ENCODE data around the gene AJAP1.

The AJAP1 gene

DNA sequence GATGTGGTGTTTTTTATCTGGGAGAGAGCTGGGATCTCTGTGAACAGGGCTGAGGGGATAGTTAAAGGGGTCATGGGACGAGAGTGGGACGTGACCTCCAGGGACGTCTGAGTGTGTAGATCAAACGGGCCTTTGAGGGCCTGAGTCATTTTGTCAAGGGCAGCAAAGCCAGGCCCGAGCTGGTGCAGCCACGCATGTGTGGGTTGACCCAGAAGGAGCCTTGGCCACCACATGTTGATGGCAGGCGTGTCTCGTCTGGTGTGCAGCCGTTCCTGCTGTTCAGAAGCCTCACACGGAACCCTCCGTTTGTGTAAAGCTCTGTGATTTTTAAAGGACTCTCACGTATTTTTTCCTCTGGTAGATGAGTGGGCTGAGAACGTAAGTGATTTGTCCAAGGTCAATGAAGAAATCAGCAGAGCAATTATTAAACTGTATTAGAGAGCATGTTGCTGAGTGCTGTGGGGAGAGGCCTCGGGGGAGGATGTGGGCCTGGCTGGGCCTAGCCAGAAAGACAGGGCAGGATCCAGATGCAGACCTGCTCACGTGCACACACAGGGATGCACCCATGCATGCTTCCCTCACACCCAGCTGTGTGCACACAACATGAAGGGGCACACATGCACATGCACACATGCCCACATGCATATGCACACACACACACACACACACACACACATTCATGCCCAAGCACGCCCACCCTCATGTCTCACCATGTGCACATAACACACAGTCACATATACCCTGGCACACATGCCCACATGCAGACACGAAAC lies 89.8 kb downstream of the AJAP1 start:
- no peak for DNase-seq

DNA sequence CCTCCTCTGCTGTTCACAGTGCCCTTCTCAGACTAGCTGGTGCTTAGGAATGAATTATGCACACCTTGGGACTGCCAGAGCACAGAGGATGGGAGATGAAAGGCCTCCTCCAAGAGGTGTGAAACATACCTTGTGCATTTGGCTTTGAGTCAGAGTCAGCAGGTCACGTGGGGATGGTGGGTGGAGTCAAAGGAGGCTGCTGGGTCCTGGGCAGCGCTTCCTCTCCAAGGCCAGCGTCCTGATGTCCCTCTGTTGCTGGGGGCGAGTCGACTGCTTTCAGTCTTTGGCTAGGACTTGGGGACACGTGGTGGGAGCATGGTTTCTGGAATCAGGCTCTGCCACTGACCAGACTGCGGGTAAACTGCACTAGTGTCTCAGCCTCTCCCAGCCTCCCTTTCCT lies 91.2 kb downstream of the AJAP1 start:
- no peak for DNase-seq

DNA sequence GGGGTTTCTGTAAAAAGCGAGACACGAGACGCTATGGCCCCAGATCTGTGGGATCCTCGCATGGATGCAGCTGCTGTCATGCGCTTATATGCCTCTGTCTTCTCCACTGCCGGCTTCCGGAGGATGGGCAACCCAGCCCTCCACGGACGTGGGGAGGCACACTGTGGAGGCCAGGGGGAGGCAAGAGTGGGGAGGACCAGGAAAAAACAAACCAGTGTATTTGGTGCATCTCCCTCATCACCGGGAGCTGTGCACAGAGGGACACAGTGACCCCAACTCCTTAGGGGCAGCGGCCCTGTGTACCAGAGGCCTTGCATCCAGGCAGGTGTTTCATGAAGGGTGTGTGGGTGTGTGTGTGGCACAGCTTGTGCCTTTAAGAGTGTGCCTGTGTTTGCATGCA lies 95.0 kb downstream of the AJAP1 start:
- DNase-seq: no peak

DNA sequence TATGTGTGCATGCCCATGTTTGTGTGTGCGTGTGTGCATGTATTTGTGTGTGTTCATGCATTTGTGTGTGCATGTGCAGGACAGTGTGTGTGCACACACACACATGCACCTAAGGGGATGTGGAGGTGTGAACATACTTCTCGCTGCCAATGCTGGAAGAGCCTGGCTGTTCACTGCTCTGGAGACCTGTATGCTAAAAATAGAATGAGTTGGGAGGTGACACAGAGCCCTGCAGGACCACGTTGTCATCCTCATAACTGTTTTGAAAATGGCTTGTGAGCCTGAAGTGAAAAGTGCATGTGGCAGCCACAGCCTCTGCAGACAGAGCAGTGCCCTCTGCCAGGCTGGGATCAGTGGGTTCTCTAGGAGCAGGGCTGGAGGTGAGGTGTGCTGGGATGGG lies 95.8 kb downstream of the AJAP1 start:
- DNase-seq: no peak

DNA sequence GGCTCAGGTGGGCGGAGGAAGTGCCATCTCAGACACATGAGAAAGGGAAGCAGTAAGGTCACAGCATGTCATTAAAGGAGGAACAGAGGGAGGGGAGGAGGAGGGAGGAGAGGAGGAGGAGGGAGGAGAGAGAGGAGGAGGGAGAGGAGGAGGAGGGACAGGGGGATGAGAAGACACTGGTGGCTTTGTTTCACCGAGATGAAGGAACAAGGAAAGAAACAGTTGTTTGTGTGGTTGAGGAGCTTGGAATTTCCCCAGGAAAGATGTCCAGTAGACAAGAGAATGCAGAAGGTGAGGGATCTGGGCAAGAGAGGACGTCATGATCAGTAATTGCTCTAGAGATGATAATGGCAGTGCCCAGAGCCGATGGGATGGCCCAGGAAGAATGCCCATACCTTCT lies 97.7 kb downstream of the AJAP1 start:
- no peak for DNase-seq

DNA sequence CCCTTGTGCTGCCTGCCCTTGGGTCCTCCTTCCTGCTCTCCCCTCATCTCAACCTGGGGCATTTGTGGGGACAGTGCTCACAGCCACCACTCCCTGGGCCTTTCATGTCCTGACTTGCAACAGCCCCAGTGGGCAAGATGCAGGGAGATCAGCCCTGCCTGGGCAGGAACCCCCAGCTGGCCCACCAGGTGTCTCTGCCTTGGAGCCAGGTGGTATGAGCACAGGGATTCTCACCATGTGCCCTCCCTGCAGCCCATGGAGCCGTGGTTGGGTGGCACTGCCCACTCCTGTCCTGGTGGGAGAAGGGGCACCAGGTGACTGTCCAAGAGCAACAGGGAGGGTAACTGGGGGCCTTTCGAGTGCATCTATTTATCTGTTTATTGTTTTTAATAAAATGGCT lies 100.4 kb downstream of the AJAP1 start:
- DNase-seq: no peak

DNA sequence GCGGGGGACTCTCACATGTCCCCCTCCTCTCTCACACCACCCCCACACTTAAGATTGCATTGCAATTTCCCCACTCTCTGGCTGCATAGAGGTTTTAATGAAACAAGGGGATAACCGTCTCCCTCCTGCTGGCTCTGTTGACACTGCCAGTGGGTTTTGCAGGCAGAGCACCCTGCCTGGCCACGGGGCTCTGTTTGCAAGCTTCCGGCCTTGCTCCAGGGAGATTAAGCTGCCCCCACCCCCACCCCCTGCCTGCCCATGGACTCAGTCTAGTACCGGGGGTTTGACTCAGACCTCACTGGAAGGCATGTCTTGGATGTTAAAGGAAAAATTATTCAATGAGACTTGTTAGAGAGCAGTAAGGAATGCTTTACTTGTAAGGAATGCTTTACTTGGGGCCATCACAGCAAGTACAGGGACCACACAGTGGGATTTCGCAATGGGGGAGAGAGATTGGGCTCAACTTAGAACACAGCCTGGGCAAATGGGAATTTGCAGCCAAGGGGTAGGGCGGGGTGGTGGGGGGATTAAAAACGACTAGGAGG lies 101.0 kb downstream of the AJAP1 start:
- no peak for DNase-seq

DNA sequence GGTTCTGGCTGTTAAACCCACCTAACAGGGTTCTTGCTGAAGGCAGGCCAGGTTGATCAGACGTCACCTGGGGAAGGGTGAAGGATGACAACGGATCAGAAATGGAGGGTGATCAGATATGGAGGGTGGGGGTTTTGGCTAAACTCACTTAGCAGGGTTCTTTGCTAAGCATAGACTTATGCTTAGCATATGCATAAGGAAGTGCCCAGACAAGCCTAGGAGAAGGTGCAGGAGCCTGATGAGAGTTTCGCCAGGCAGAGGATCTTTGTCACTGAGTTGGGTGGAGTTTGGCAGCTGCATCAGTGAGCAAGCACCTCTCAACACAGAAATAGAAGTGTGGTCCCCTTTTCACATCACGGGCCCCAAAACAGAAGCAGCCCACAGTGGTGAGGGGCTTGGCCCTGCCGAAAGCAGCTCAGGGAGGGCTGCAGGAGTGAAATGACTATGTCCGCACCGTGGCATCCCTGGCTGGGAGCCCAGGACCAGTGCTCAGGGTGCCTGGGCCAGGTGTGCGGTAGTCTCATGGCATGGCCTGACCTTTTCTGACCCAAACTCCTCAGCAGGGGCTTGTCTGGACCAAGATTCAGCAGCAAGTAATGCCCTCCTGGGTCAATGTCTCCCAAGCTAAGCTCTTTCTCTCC lies 101.6 kb downstream of the AJAP1 start:
- no peak for DNase-seq

DNA sequence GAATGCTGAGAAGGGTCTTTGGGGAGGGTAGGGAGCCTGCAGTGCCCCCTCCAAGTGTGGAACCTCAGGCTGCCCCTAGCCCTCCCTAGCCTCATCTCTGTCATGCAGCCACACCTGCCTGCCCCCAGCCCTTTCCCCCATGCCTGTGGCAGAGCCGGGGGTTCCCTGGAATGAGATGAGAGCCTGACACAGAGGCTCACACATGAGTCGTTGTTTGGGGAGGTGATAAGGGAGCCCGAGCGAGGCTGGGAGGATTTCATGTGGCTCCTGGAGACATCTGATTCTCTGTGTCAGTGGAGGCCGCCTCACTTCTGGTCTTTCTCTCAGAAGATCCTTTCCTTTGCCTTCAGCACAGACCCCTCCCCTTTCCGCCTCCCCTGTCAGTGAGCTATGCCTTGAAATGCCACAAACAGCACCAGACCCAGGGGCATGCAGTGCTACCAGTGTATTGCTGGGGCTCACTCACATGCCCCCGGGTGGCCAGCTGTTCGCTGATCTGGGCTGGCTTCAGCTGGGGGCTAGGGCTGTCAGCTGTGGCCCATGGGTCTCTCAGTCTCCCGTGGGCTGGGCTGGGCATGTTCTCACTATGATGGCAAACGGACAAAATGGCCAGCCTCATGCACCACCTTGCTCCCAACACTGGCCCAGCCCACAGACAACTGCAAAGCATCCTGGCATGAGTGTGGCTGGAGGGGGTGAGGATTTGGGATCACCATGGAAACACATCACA lies 102.6 kb downstream of the AJAP1 start:
- DNase-seq: no peak

DNA sequence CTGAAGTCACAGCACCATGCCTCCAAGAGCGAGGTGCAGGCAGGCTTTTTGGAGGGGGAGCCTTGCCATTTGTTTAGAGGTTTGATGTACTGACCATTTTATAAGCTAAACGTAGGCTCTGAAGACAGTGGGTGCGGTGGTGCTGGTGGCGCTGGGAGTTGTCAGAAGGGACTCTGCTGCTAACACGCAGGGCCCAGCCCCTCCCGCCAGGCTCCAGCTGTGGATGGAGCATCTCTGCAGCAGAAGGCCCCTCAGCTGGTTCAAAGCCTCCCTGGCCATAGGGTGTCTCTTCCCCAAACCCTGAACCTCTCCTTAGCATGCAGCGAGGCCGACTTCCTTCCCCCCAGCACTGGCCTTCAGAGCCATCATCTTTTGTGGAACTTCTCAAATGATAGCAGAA lies 105.3 kb downstream of the AJAP1 start:
- DNase-seq: no peak

DNA sequence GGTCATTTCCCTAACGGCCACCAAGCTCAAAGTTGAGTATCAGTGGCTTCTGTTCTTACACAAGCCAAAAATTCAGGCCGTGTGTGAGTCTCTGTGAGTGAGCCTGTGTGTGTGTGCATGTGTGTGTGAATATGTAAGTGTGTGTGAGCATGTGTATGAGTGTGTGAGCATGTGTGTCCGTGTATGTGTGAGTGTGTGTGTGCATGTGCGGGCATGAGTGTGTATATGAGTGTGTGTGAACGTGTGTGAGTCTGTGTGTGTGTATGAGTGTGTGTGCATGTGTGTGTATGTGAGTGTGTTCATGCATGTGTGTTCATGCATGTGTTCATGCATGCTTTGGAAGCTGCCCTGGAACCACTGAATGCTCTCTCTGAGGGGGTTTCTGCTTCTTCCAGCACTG lies 105.7 kb downstream of the AJAP1 start:
- DNase-seq: no peak

DNA sequence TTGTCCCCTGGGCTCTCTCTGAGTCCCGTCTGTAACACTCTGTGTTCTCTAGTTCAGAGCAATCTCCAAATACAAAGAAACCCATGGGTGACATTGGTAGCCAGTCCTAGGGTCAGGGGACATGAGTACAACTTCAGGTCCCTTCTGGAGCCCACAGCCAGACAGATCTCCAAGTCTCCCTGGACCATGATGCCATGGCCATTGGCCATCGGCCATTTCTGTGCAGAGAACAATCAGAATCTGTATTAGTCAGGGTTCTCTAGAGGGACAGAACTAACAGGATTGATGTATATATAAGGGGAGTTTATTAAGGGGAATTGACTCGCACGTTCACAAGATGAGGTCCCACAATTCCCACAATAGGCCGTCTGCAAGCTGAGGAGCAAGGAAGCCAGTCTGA lies 106.9 kb downstream of the AJAP1 start:
- DNase-seq: no peak

DNA sequence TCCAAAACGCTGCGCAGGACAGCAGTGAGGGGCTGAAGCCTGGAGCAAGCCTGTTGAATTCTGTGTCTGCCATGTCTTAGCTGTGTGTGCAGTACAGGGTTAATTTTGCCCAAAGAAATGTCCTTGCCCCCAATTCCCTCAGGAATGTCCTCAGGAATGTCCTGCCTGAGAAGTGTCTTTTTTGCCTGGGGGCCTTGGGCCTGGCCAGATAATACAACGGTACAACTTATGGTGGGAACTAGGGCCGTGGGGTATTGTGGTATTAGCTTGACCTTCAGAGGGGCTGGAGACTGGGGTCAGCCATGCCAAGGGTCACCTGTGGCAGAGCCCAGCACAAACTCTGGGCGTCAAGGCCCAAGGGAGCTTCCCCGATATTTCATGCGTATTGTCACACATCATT lies 107.7 kb downstream of the AJAP1 start:
- DNase-seq: no peak

DNA sequence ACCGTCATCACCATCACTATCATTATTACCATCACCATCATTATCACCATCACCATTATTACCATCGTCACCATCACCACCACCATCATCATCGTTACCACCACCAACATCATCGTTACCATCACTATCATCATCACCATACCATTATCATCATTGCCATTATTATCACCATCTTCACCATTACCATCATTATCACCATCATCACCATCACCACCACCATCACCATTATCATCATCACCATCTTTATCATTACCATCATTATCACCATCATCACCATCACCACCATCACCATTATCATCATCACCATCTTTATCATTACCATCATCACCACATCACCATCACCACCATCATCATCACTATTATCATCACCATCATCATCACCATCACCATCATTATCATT lies 112.9 kb downstream of the AJAP1 start:
- no peak for DNase-seq

DNA sequence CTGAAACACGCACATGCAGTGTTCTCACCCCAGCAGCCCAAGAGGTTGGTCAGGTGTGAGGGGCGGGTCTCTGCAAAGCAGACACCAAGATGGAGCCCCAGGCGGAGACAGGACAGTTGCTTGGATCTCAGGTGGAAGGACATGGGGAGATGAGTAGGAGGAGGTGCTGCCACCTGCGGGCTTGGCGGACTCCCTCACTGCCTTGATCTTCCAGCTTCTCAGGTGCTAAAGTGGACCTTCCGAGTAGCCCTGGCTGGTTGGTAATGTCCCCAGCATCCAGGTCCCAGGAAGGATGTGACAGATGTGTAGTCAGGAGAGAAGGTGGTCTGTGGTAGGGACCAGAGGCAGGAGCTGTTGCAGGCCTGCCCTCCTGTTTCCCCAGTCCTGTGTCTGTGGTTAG lies 114.1 kb downstream of the AJAP1 start:
- DNase-seq: no peak

DNA sequence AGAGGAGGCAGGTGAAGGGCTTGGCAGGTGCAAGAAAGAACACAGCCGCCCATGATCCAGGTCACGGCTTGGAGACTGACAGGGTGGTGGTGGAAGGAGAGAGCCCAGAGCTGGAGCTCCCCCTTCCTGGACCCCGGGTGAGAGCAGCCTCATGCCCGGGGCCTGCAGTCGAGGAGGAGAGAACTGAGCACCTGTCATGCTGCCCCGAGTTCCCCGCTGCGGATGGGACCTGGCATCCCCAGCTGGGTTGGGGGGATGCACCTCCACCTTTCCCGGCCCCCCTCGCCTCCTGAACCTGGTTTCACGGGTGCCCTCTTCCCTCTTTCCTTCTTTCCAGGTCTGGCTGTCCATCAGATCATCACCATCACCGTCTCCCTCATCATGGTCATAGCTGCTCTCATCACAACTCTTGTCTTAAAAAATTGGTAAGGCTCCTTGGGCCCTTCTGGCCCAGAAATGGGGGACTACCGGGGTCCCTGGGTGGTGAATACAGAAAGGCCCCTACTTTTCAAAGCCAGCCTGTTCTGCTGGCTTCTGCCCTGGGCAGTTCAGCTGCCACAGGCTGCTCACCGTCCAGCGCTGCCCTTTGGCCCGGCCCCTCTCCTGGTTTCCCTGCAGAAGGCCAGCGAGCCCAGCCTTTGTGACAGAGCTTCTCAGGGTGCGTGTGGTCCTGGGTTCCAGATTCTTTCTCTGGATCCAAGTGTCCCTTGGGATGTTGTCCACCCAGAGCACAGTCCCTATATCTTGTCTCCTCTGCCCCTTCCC lies 115.3 kb downstream of the AJAP1 start:
- no peak for DNase-seq

DNA sequence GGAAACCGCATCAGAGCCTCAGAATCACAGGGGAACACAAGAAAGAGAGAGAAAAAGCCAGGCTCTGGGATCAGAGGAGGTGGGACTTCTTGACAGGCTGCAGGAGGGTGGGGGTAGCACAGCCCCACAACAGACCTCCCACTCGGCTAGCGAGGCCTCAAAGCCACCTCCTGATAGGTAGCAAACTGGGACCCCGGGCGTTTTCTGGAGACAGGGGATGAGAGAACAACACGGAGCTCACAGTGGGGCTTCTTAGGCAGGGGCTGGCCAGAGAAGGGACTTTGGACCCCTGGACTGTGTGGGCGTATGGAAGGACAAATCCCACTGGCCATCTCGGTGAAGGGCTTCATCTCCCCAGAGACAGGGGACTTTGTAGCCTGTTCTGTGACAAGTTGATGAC lies 116.3 kb downstream of the AJAP1 start:
- no peak for DNase-seq

DNA sequence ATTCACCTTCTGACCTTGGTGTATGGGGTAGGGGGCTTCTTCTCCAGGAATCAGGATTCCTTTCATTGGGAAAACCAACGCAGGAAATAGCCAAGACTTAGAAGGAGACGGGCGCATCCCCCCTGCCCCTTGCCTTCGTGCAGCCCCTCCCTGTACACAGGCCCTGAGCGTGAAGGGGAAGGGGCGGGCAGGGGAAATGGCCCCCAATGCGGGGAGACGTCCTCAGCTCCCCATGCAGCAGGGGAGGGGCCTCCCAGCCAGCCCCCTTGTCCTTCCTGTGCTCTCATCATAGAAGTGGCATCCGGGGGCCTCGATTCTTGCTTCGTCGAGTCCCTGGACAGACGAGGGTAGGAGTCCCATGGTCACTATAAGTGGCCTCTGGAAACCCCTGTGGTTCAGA lies 116.9 kb downstream of the AJAP1 start:
- DNase-seq: no peak

DNA sequence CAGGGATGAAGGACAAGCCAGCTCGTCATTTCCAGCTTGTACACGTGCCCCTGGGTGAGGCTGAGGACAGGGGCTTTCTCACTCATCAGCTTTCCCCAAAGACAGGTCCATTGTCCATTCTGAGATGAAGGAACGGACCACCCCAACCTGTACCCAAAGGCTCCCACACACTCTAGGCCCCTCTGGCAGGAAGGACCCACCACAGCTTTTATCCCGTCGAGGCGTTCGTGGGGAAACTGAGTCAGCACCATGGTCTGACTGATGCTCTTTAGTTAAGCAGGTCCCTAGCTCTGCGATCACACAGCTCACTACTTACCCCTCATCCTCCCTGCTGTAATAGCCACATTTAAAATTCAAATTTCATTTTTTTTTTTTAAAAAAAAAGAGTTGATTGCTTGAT lies 117.3 kb downstream of the AJAP1 start:
- no peak for DNase-seq

DNA sequence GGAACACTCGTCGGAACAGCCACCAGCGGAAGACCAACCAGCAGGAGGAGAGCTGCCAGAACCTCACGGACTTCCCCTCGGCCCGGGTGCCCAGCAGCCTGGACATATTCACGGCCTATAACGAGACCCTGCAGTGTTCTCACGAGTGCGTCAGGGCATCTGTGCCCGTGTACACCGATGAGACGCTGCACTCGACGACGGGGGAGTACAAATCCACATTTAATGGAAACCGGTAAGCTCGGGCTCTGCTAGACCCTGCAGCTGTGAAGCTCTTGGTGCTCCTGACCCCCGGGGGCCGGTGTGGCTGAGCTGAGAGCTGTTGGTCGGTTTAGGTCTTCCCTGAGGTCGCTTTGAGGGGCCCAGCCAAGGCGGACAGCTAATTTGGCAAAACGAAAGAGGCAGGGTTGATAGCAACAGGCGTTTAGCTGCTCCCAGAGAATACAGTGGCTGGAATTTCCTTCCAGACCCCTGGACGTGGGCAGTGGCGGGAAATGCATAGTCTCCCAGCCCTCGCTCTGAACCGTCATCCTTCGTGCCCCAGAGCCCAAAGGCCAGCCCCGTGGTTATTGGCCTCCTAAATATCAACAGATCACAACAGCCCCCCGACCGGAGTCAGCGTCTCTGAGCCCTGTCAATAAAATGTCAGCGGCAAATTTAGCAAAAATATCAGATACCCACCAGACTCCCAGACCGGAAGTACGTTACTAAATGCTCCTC lies 118.0 kb downstream of the AJAP1 start:
- no peak for DNase-seq

DNA sequence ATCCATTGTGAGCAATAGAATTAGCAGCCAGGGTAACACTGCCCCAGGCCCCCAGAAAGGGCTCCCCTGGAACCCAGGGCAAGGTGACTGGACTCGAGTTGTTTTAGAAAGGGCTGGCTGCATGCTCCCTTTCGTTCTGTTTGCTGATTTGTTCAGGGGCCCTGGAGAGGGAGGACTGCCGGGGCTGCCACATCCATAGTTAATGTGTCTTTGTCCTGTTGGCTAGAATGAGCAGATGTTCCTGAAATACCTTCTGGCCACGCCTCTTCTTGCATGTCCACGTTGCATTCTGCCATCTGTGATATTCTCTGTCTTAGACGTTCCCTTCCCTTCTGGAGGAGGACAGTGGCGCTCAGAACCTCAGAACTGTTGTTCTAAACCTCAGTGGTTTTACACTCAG lies 118.8 kb downstream of the AJAP1 start:
- no peak for DNase-seq

DNA sequence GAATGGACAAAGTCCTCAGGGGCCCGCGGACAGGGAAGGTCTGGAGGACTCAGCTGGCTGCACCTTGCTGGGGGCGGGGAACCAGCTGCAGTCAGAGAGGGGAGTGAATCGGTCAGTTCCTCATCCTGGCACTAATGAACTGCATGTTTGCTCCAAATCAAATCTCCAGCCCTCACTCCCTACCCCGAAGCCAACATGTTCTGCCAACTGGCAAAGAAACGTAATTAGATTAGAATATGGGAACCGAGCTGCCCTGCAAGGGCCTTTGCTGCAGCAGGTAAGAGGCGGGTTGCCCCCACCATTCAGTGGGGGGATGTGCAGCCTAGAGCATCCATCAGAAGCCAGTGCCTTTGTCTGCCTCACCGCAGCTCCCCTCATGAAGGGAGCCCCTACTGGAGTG lies 121.1 kb downstream of the AJAP1 start:
- no peak for DNase-seq

DNA sequence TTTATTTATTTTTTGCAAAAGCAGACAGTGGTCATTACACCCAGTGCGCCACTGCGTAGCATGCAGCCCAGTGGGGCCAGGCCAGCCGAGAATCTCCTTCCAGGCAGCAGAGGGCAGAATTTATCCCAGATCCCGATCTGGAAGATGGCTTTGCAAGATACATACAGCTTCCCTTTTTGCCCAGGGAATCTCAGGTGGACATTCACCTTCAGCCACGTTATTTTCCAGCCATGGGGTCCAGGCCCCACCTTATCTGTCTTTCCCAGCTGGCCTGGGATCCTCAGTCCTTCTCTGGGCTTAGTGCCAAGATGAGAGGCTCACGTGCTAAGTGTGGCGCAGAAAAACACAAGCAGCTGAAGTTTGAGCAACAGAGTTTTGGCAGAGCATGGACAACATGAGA lies 123.6 kb downstream of the AJAP1 start:
- DNase-seq: no peak

Measured in NCI-H1436 (cell line).